IPS-11a (cell line): ENCODE results near the gene ARL10.
"Not testable (repeated sequence)": the region's sequence is repeated elsewhere in the genome, so short reads cannot be mapped to it uniquely, and the experiment has no call there.

Experiments used
- H3K4me3 ChIP-seq: one replicate; pipeline ENCODE4 v1.5.1; 2013; ENCODE audit warnings: low read depth, low read length, control low read depth

ARL10 gene

GRCh38 chr5:176388444-176389134 lies 23.3 kb downstream of the ARL10 start, which contains the start of the genes HIGD2A and NOP16:
HIGD2A (plus strand) TSS chr5:176388751; CDS start chr5:176388820, 69 bp downstream.
NOP16 (minus strand) TSS chr5:176388598; CDS start chr5:176388539, 59 bp downstream.
- H3K4me3 ChIP-seq = peak within 1 kb of the TSS; percentile 99

GRCh38 chr5:176389135-176390123 lies 24.1 kb downstream of the ARL10 start:
- H3K4me3 ChIP-seq = peak overlapping the region; percentile 99

- H3K4me3 ChIP-seq = no peak overlapping the region
Measured at GRCh38 chr5:176391479-176391878, 26.2 kb downstream of the ARL10 start.

DNA sequence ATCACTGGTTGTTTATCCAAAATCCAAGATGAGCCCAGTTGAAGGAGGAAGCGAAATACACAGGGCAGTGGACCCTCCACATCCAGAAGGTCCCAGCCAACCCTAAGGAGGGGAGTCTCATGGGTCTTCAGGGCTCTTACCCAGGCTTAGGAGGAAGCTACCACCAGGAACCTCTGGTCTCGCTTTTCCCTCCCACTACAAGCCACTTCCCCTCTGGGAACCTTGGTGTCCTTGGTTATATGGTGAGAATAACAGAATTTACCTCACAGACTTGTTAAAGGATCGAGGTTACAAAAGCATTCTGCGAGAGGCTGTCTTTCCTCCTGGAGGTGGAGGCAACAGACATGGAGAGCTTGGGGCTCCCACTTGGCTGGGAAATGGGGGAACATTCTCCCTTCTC lies 26.7 kb downstream of the ARL10 start:
- H3K4me3 ChIP-seq = no peak overlapping the region

DNA sequence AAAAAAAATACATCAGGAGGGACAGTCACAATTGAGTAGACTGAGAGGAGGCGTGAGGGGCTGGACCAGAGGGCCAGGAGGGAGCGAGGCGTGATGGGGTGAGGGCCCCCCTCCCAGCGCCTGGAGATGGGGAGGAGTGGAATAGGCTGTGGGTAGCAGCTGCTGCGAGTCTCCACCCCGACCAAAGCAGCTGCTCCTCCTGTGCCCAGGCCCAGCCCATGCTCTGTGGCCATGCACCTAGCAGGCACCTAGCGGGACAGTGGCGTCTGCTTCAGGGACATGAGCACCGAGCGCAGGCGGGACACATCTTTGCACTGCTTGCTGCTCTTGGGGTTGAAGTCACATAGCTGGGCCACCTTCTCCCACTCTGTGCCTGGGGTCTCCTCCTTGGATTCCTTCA lies 27.2 kb downstream of the ARL10 start:
- no peak overlapping the region for H3K4me3 ChIP-seq

- no peak overlapping the region for H3K4me3 ChIP-seq
Measured at GRCh38 chr5:176394096-176394495, 28.8 kb downstream of the ARL10 start.

GRCh38 chr5:176394881-176395675 lies 29.8 kb downstream of the ARL10 start:
- no peak overlapping the region for H3K4me3 ChIP-seq

- no peak overlapping the region for H3K4me3 ChIP-seq
Measured at GRCh38 chr5:176396330-176396729, 31.0 kb downstream of the ARL10 start.

DNA sequence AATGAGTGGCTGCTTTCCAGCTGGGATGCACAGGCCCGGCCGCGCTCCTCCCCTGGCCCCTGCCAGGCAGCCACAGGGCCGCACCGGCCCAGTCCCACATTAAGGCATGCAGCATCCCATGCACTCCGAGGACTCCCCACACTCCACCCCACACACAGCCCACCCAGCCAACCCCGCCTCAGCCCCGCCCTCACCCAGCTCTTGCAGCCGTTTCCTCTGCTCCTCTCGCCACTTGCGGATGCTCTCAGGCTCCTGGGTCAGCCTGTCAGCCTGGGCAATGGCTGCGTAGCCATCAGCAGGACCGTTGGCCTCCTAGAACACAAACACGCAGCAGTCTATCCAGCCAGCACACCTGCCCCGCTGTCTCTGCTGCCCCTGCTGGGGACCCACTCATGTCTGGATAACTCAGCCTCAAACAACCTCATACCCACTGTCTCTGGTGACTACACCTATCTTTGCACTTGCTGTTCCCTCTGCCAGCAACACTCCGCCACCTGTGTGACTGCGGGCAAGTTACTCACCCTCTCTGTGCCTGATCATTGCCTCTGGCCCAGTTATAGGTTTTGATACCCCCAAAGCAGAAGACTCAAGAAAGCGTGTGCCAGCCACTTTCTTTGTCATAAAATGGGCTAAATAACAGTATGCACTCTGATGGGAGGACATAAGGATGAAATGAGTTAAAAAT lies 32.6 kb downstream of the ARL10 start:
- no peak overlapping the region for H3K4me3 ChIP-seq

- H3K4me3 ChIP-seq = no peak overlapping the region
Measured at GRCh38 chr5:176400382-176401156, 35.3 kb downstream of the ARL10 start.

DNA sequence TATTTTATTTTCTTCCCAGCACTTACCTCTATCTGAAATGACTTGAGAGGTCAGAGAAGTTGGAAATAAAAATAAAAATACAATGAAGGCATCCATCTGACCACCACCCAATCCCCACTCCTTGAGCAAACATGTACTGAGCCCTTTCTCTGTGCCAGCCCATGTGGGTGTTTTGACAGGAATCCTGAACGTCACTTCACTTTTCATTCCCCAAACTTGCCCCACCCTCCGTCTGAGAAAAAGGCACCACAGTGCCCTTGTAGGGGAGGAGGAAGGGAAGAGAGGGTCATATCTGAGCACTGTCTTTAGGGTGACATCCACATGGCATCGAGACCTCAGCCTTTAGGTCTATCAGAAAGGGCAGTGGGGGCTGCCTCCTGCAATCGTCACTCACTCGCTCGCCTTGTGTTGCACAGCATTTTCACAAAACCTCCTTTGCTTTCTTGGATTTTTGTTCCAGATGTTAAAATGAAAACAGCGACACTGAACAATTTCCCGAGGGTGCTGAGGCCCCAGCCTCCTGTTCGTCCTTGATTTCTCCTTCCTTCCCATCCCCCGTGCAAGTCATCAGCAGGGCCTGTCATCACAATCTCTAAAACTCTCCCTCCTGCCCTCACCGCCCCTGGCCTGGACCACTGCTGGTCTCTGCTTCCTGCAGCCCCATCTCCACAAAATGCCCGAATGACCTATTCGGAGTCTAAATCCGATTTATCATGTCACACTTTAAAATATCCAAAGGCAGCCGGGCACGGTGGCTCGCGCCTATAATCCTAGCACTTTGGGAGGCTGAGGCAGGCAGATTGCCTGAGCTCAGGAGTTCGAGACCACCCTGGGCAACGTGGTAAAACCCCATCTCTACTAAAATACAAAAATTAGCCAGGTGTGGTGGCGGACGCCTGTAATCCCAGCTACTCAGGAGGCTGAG lies 36.3 kb downstream of the ARL10 start:
- H3K4me3 ChIP-seq = no peak overlapping the region

DNA sequence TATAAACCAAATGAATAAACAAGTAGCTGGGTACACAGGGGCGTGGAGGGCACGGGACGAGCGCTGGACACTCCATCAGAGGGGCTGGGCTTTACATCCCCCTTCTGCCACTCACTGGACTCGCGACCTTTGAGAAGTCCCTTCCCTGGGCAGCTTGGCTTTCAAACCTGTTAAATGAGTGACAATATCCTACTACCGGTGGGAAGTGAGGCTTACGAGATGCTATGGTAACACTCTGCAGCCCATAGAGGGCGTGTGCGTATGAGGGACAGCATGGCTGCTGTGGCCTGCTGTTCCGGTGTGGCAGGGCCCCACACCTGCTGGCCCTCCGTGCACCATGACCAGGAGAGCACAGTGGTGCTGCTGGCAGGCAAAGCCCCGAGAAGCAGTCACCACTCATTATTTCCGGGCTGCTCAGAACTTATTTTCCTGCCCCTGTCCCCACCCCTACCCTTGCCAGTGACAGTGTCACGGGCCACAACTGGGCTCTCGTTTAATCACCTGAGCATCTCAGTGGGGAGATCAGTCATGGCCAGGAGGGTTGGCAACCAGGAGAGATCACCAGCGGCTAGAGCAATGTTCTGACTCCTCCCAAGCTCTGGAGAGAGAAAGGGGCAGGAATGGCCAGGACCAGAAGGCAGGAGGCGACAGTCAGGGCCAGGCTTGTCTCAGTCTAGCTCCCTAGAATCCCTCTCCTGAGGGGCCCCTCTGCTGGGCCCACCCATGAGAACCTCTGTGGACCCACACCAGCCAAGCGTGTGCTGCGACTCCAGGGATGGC lies 40.6 kb downstream of the ARL10 start:
- H3K4me3 ChIP-seq = no peak overlapping the region

DNA sequence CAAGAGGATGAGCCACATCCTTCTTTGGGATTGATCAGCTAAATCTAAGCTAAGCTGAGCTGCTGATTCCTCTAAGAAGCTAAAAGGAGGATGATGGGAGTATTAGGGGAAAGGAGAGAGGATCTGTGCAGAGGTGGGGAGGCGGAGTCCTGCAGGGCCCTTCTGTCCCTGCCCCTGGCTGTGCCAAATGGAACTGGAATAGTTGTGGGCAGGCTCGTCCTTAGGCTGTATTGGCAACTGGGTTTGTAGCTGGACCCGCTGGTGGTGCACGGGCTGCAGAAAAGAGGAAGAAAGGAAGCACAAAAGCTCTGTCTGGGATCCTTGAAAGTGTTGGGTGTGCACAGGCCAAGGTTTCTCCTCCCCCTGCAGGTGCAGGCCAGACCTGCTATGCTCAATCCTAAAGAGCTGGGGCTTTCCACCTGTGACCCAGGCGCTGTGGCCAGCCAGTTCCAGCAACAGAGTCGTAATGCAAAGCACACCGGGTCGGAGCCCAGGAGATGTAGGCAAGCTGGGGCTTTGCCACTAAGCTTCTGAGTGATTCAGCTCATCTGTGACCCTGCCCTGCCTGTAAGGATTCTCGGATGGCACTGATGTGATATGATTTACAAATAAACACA lies 41.3 kb downstream of the ARL10 start:
- no peak overlapping the region for H3K4me3 ChIP-seq

- H3K4me3 ChIP-seq = no peak overlapping the region
Measured at GRCh38 chr5:176407456-176408251, 42.4 kb downstream of the ARL10 start.

DNA sequence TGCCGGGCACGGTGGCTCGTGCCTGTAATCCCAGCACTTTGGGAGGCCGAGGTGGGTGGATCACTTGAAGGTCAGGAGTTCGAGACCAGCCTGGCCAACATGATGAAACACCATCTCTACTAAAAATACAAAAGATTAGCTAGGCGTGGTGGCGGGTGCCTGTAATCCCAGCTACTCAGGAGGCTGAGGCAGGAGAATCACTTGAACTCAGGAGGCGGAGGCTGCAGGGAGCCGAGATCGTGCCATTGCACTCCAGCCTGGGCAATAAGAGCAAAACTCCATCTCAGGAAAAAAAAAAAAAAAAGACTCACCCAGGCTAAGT lies 42.9 kb downstream of the ARL10 start:
- not testable (repeated sequence) for H3K4me3 ChIP-seq

- H3K4me3 ChIP-seq = no peak overlapping the region
Measured at GRCh38 chr5:176408590-176408989, 43.3 kb downstream of the ARL10 start.

GRCh38 chr5:176409765-176410164 lies 44.5 kb downstream of the ARL10 start:
- no peak overlapping the region for H3K4me3 ChIP-seq
